Upper lobe of left lung (tissue), 4 donors: ENCODE measurements around the gene SKA1.

Source experiments
- CTCF ChIP-seq, 6 experiments: fragments of 450-650 bp in 4 of 6; fragments of 200-600 bp in 2 of 6; sonication (generic) in 2 of 6; IDR thresholded peaks; one replicate each; pipeline ENCODE4 v1.5.1; 2016 to 2019; ENCODE audit warnings: antibody characterized with exemption in 6 of 6
- EP300 ChIP-seq, 4 donors: sonication (generic); formaldehyde crosslinking; IDR thresholded peaks; one replicate each; pipeline ENCODE4 v1.5.1; 2017; ENCODE audit warnings: antibody characterized with exemption in 4 of 4, control low read depth in 2 of 4
- POLR2A ChIP-seq, 4 donors: fragments of 450-650 bp; IDR thresholded peaks; one replicate each; pipeline ENCODE4 v1.5.1; 2016 to 2017; ENCODE audit warnings: antibody characterized with exemption in 4 of 4, mild to moderate bottlenecking in 2 of 4
- POLR2AphosphoS5 ChIP-seq, 2 donors: sonication (generic); formaldehyde crosslinking; IDR thresholded peaks; one replicate each; pipeline ENCODE4 v1.5.1; 2017; ENCODE audit warnings: antibody characterized with exemption in 2 of 2

GRCh38 chr18:50359806-50360205 lies 15.0 kb upstream of the SKA1 start:
- TF ChIP-seq CTCF (IDR thresholded peaks at IDR 0.05) (no peak), POLR2AphosphoS5 (IDR thresholded peaks at IDR 0.05) (no peak), POLR2A (IDR thresholded peaks at IDR 0.05) (no peak), EP300 (IDR thresholded peaks at IDR 0.05) (no peak)
